ENCODE data around the gene ZBTB21. TPM values are rescaled to one million over a fixed set of nuclear protein-coding genes. Genes with fewer than 3 reads are reported as not detected.
A peak's percentile ranks its signal among the peaks of the same experiment; 100 is the strongest.

The ZBTB21 gene
- polyA plus RNA-seq, 1 experiment, result 13.4 TPM

- no peak for TF ChIP-seq CTCF (IDR thresholded peaks at IDR 0.05; ENCODE audit: low read depth, low read length)
- Histone ChIP-seq H3K27ac (ENCODE audit: low read depth, low read length) (peak overlapping the region; percentile 93), H3K9me3 (ENCODE audit: control insufficient read depth, insufficient read depth, low read length) (peaks cover 2% of the 10 kb centered on the region), H3K27me3 (ENCODE audit: control insufficient read depth, insufficient read depth, low read length) (peaks cover 14% of the 10 kb centered on the region), H3K4me3 (ENCODE audit: low read depth, low read length) (peak overlapping the region; percentile 27)
- POLR2A ChIA-PET, result interaction anchor here (0.9 kb wide), 1 partner anchor 9 kb away, joined by 4 read pairs; no protein-coding TSS in a partner anchor
- DNase-seq (ENCODE audit: low read depth, low spot score), result peak; percentile 84
- CTCF ChIA-PET, result no interaction called here
Observed at GRCh38 chr21:42056996-42057689, 47.0 kb upstream of the ZBTB21 start.

GRCh38 chr21:42056468-42056867, 46.3 kb upstream of the ZBTB21 start:
- ChIA-PET POLR2A (interaction anchor here (0.9 kb wide), 1 partner anchor 8 kb away, joined by 4 read pairs; no protein-coding TSS in a partner anchor), CTCF (no interaction called here)
- Histone ChIP-seq H3K4me3 (ENCODE audit: low read depth, low read length) (no peak overlapping the region; the same call in none of the 2 replicates), H3K27me3 (ENCODE audit: control insufficient read depth, insufficient read depth, low read length) (peaks cover 12% of the 10 kb centered on the region), H3K9me3 (ENCODE audit: control insufficient read depth, insufficient read depth, low read length) (peaks cover 2% of the 10 kb centered on the region), H3K27ac (ENCODE audit: low read depth, low read length) (peak overlapping the region; percentile 90)
- TF ChIP-seq CTCF (IDR thresholded peaks at IDR 0.05; ENCODE audit: low read depth, low read length), result no peak
- DNase-seq (ENCODE audit: low read depth, low spot score), result no peak

DNA sequence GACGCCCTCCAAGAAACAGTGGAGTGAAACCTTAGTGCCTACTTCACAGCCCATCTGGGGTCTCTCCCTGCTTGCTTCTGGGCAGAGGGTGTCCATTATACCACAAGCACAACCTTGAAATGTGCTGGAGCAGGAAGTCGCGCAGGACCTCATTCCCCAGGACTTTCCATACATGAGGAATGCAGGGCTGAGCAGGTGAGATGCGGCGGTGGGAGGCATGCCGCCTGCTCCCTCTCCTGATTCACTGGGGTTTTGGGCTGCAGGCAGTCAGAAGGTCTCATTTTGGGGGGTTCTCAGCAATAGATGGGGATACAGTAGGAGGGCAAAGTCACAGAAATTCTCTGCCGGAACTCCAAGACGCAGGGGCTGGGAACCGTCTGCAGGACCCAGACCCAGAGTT, 45.3 kb upstream of the ZBTB21 start:
- peaks cover 11% of the 10 kb centered on the region for H3K27me3 ChIP-seq (ENCODE audit: control insufficient read depth, insufficient read depth, low read length)
- H3K27ac ChIP-seq (ENCODE audit: low read depth, low read length), result no peak overlapping the region
- H3K9me3 ChIP-seq (ENCODE audit: control insufficient read depth, insufficient read depth, low read length), result peaks cover 2% of the 10 kb centered on the region
- ChIA-PET POLR2A (no interaction called here), CTCF (no interaction called here)
- DNase-seq (ENCODE audit: low read depth, low spot score), result no peak
- no peak for TF ChIP-seq CTCF (IDR thresholded peaks at IDR 0.05; ENCODE audit: low read depth, low read length)
- H3K4me3 ChIP-seq (ENCODE audit: low read depth, low read length), result no peak overlapping the region

DNA sequence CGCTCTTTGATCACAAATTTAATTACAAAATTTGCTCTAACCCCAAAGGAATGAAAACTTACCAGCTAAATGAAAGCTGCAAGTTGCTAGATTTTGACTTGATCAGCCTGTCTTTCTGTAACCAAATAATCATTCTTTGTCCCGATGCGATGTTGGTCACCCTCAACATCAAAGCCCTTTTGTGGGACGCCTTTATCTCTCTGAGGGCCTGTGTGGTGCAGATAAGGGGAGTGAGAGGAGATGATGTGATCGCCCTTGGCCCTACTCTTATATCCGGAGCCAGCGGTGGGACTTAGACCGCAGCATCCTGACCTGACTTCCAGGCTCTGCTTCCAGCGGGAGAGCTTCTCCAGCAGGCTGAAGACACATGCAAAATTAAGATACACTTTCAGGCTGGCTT, 41.6 kb upstream of the ZBTB21 start:
- Histone ChIP-seq H3K4me3 (ENCODE audit: low read depth, low read length) (no peak overlapping the region), H3K9me3 (ENCODE audit: control insufficient read depth, insufficient read depth, low read length) (peaks cover 2% of the 10 kb centered on the region; the same call in 1 of the 2 replicates), H3K27me3 (ENCODE audit: control insufficient read depth, insufficient read depth, low read length) (peaks cover 6% of the 10 kb centered on the region), H3K27ac (ENCODE audit: low read depth, low read length) (no peak overlapping the region)
- ChIA-PET POLR2A (no interaction called here), CTCF (no interaction called here)
- no peak for DNase-seq (ENCODE audit: low read depth, low spot score)
- TF ChIP-seq CTCF (IDR thresholded peaks at IDR 0.05; ENCODE audit: low read depth, low read length), result no peak

GRCh38 chr21:42049578-42050430, 39.6 kb upstream of the ZBTB21 start:
- no peak for DNase-seq (ENCODE audit: low read depth, low spot score)
- peaks cover 2% of the 10 kb centered on the region; the same call in 1 of the 2 replicates for H3K9me3 ChIP-seq (ENCODE audit: control insufficient read depth, insufficient read depth, low read length)
- no peak for TF ChIP-seq CTCF (IDR thresholded peaks at IDR 0.05; ENCODE audit: low read depth, low read length)
- no peak overlapping the region for H3K4me3 ChIP-seq (ENCODE audit: low read depth, low read length)
- H3K27ac ChIP-seq (ENCODE audit: low read depth, low read length), result no peak overlapping the region
- ChIA-PET CTCF (interaction anchor here (0.6 kb wide), 1 partner anchor 440 kb away, joined by 3 read pairs; no protein-coding TSS in a partner anchor), POLR2A (no interaction called here)
- peaks cover 6% of the 10 kb centered on the region for H3K27me3 ChIP-seq (ENCODE audit: control insufficient read depth, insufficient read depth, low read length)
